Measurements from ENCODE around the gene HS2ST1. TPM values are rescaled to one million over a fixed set of nuclear protein-coding genes. Genes with fewer than 3 reads are reported as not detected.

HS2ST1 gene
- total RNA-seq, 2 donors from 2014 or later, result 29.0 to 31.5 TPM

GRCh38 chr1:86938450-86938849, 24.0 kb downstream of the HS2ST1 start:
- no peak for TF ChIP-seq CTCF (conservative IDR thresholded peaks at IDR 0.05)
- peaks cover under 1% of the 10 kb centered on the region for H3K4me1 ChIP-seq (ENCODE audit: control insufficient read depth, insufficient read depth, low read length)
- no peak overlapping the region for H3K4me3 ChIP-seq (ENCODE audit: low read length)
- DNase-seq, result no peak
- H3K36me3 ChIP-seq (ENCODE audit: control insufficient read depth, insufficient read depth, low read length), result no peaks in the 10 kb centered on the region
- no peaks in the 10 kb centered on the region for H3K27me3 Mint-ChIP-seq (ENCODE audit: insufficient read depth)
- no peaks in the 10 kb centered on the region for H3K36me3 Mint-ChIP-seq (ENCODE audit: low read depth)
- H3K27me3 ChIP-seq (ENCODE audit: control insufficient read depth, insufficient read depth, low read length, poor library complexity, severe bottlenecking), result no peaks in the 10 kb centered on the region
- peaks cover 45% of the 10 kb centered on the region for H3K4me1 Mint-ChIP-seq
- H3K9ac ChIP-seq (ENCODE audit: extremely low read depth, low read length, poor library complexity, severe bottlenecking), result no peak overlapping the region
- 73% methylated on average over 1 of the region's 1 CpG; no CpG with 5 or more reads in 1 of the 2 experiments for WGBS, 2 experiments (ENCODE audit: insufficient coverage in 1 of 2, insufficient read length in 1 of 2)
- no peak overlapping the region for H3K4me3 Mint-ChIP-seq
- H3K9me3 ChIP-seq (ENCODE audit: control insufficient read depth, low read length), result no peaks in the 10 kb centered on the region
- H3K27ac Mint-ChIP-seq, result no peak overlapping the region
- no peak overlapping the region for H3K27ac ChIP-seq (ENCODE audit: low read depth, low read length)
- no peaks in the 10 kb centered on the region for H3K9me3 Mint-ChIP-seq

- H3K9me3 Mint-ChIP-seq, result no peaks in the 10 kb centered on the region
- peak overlapping the region; percentile 20 for H3K27ac Mint-ChIP-seq
- no peaks in the 10 kb centered on the region for H3K9me3 ChIP-seq (ENCODE audit: control insufficient read depth, low read length)
- no peak overlapping the region for H3K4me3 Mint-ChIP-seq
- no peaks in the 10 kb centered on the region for H3K36me3 ChIP-seq (ENCODE audit: control insufficient read depth, insufficient read depth, low read length)
- no peak overlapping the region for H3K27ac ChIP-seq (ENCODE audit: low read depth, low read length)
- no peaks in the 10 kb centered on the region for H3K36me3 Mint-ChIP-seq (ENCODE audit: low read depth)
- DNase-seq, result no peak
- H3K4me3 ChIP-seq (ENCODE audit: low read length), result no peak overlapping the region
- H3K27me3 Mint-ChIP-seq (ENCODE audit: insufficient read depth), result no peaks in the 10 kb centered on the region
- H3K9ac ChIP-seq (ENCODE audit: extremely low read depth, low read length, poor library complexity, severe bottlenecking), result no peak overlapping the region
- no peak for TF ChIP-seq CTCF (conservative IDR thresholded peaks at IDR 0.05)
- peaks cover 41% of the 10 kb centered on the region for H3K4me1 Mint-ChIP-seq
- no peaks in the 10 kb centered on the region for H3K27me3 ChIP-seq (ENCODE audit: control insufficient read depth, insufficient read depth, low read length, poor library complexity, severe bottlenecking)
- no peaks in the 10 kb centered on the region for H3K4me1 ChIP-seq (ENCODE audit: control insufficient read depth, insufficient read depth, low read length)
- WGBS, 2 experiments (ENCODE audit: insufficient coverage in 1 of 2, insufficient read length in 1 of 2), result 71 to 86% methylated on average over 1 to 2 of the region's 2 CpGs
These were observed 24.4 kb downstream of the HS2ST1 start for GRCh38 chr1:86938855-86939254.

GRCh38 chr1:86939406-86939805, 25.0 kb downstream of the HS2ST1 start:
- Histone ChIP-seq H3K27me3 (ENCODE audit: control insufficient read depth, insufficient read depth, low read length, poor library complexity, severe bottlenecking) (no peaks in the 10 kb centered on the region), H3K9ac (ENCODE audit: extremely low read depth, low read length, poor library complexity, severe bottlenecking) (no peak overlapping the region), H3K9me3 (ENCODE audit: control insufficient read depth, low read length) (no peaks in the 10 kb centered on the region), H3K36me3 (ENCODE audit: control insufficient read depth, insufficient read depth, low read length) (no peaks in the 10 kb centered on the region), H3K4me3 (ENCODE audit: low read length) (no peak overlapping the region), H3K27ac (ENCODE audit: low read depth, low read length) (no peak overlapping the region), H3K4me1 (ENCODE audit: control insufficient read depth, insufficient read depth, low read length) (no peaks in the 10 kb centered on the region)
- H3K9me3 Mint-ChIP-seq, result no peaks in the 10 kb centered on the region
- no peak for DNase-seq
- TF ChIP-seq CTCF (conservative IDR thresholded peaks at IDR 0.05), result no peak
- H3K36me3 Mint-ChIP-seq (ENCODE audit: low read depth), result no peaks in the 10 kb centered on the region
- peaks cover 35% of the 10 kb centered on the region for H3K4me1 Mint-ChIP-seq
- no peak overlapping the region for H3K4me3 Mint-ChIP-seq
- H3K27me3 Mint-ChIP-seq (ENCODE audit: insufficient read depth), result no peaks in the 10 kb centered on the region
- 93% methylated on average over 2 to 3 of the region's 3 CpGs for WGBS, 2 experiments (ENCODE audit: insufficient coverage in 1 of 2, insufficient read length in 1 of 2)
- H3K27ac Mint-ChIP-seq, result peak overlapping the region; percentile 20
